ENCODE results near the gene SLC16A13. TPM values are rescaled to one million over a fixed set of nuclear protein-coding genes. Genes with fewer than 3 reads are reported as not detected.
A peak's percentile ranks its signal among the peaks of the same experiment; 100 is the strongest.

SLC16A13 gene
- total and polyA plus RNA-seq, 10 of the 15 experiments (the other 5 are each of a cell fraction or from before 2014, with no cell fraction given), result 0.34 to 12.1 (median 3.3) TPM

- TF ChIP-seq HDAC6 (IDR thresholded peaks at IDR 0.05; ENCODE audit: unreplicated experiment), result no peak
- no peak for TF ChIP-seq ESRRA (IDR thresholded peaks at IDR 0.05; ENCODE audit: low read length)
- TF ChIP-seq CUX1 (IDR thresholded peaks at IDR 0.05; ENCODE audit: insufficient replicate concordance, low read depth, low read length), result no peak
- TF ChIP-seq LARP7 (IDR thresholded peaks at IDR 0.05), result peak; percentile 37
- no peak for TF ChIP-seq NR2C2 (IDR thresholded peaks at IDR 0.05; ENCODE audit: borderline replicate concordance, control insufficient read depth, insufficient read length, low read depth)
- TF ChIP-seq ZNF24 (IDR thresholded peaks at IDR 0.05), result no peak
- TF ChIP-seq SIX5 (IDR thresholded peaks at IDR 0.05; ENCODE audit: low read depth, low read length, severe bottlenecking), result no peak
- TF ChIP-seq SPI1 (IDR thresholded peaks at IDR 0.05; ENCODE audit: borderline replicate concordance, insufficient read depth, low read depth, low read length), result no peak
- peak; percentile 80 for TF ChIP-seq NRF1 (conservative IDR thresholded peaks at IDR 0.05; ENCODE audit: low read depth, low read length)
These were observed at the start of gene SLC16A13 (continued) for GRCh38 chr17:7035591-7036368.

All from GM12878 (cell line).